Neural progenitor cell (in vitro differentiated cells): ENCODE data around the gene TSPAN11.

Experiments used
- CTCF ChIP-seq: fragments of 200-600 bp; sonication (generic); IDR thresholded peaks from 2 replicates; pipeline ENCODE4 v1.5.1; 2017; ENCODE audit warnings: antibody characterized with exemption, mild to moderate bottlenecking
- EZH2 ChIP-seq: fragments of 200-600 bp; sonication (generic); IDR thresholded peaks from 2 replicates; pipeline ENCODE4 v1.6.1; 2017; ENCODE audit warnings: antibody characterized with exemption, mild to moderate bottlenecking, moderate library complexity
- EZH2phosphoT487 ChIP-seq: fragments of 200-600 bp; sonication (generic); IDR thresholded peaks from 2 replicates; pipeline ENCODE4 v1.6.1; 2017; ENCODE audit warnings: antibody characterized with exemption

GRCh38 chr12:31011336-31011735 is 84.8 kb downstream of the TSPAN11 start:
- TF ChIP-seq CTCF (no peak), EZH2phosphoT487 (no peak), EZH2 (no peak)
